Mucosa of rectum (tissue), 2 donors: ENCODE results near the gene ARFRP1.

Experiments used
- H3K27ac ChIP-seq, 2 donors: one replicate each; pipeline ENCODE4 v1.7.0; 2013; ENCODE audit warnings: inconsistent platforms in 2 of 2, low read depth in 2 of 2, low read length in 2 of 2
- H3K27me3 ChIP-seq, 2 donors: one replicate each; pipeline ENCODE4 v1.7.0; 2013; ENCODE audit warnings: low read length in 2 of 2; ENCODE audit not compliant: control insufficient read depth in 2 of 2, insufficient read depth in 2 of 2
- H3K36me3 ChIP-seq, 2 donors: one replicate each; pipeline ENCODE4 v1.7.0; 2013; ENCODE audit warnings: low read length in 2 of 2; ENCODE audit not compliant: control insufficient read depth in 2 of 2, insufficient read depth in 2 of 2
- H3K4me1 ChIP-seq, 2 donors: one replicate each; pipeline ENCODE4 v1.7.0; 2013; ENCODE audit warnings: low read length in 2 of 2, mild to moderate bottlenecking in 1 of 2; ENCODE audit not compliant: control insufficient read depth in 2 of 2, insufficient read depth in 2 of 2
- H3K4me3 ChIP-seq, 2 donors: one replicate each; pipeline ENCODE4 v1.7.0; 2013; ENCODE audit warnings: low read length in 2 of 2
- H3K9ac ChIP-seq, 2 donors: one replicate each; pipeline ENCODE4 v1.7.0; 2013; ENCODE audit warnings: low read length in 2 of 2, low read depth in 1 of 2, mild to moderate bottlenecking in 1 of 2
- H3K9me3 ChIP-seq, 2 donors: one replicate each; pipeline ENCODE4 v1.7.0; 2013; ENCODE audit warnings: low read length in 2 of 2; ENCODE audit not compliant: control insufficient read depth in 2 of 2
- donor health status: healthy.
- donor health status: Normal muscosa, but diverticular disease.

Gene ARFRP1

DNA sequence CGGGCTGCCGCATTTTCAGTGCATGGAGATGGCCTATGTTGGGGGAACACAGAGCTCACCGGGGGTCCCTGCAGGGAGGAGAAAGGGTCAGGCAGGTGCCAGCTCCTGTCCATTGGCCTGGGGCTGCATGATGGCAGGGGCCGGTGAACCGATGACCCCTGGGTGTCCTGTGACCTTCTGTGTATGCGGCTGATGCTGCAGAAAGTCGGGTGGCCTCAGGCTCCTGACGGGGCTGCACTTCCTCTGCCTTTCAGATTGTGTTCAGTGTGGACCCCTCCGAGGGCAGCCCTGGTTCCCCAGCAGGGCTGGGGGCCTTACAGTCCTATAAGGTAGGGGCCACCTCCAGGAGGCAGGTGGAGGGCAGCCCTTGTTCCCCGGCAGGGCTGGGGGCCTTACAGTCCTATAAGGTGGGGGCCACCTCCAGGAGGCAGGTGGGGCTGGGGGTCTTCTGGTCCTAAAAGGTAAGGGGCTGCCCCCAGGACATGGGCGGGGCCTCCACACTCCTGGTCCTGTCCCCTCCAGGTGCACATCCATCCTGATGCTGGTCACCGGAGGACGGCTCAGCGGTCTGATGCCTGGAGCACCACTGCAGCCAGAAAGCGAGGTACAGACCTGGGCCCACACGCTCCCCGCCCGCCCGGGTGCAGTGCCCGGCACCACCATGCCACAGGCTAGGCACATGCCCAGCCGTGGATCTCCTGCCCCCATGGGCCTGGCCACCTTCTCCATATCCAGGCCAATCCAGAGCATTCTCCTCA is 22.3 kb downstream of the ARFRP1 start:
- Histone ChIP-seq H3K4me3 (no peak overlapping the region), H3K27ac (peak overlapping the region in 1 of 2 donors; percentile 85), H3K9me3 (no peaks in the 10 kb centered on the region), H3K27me3 (no peaks in the 10 kb centered on the region), H3K36me3 (no peaks in the 10 kb centered on the region), H3K4me1 (peaks cover 29 to 30% of the 10 kb centered on the region in 2 donors), H3K9ac (no peak overlapping the region)

DNA sequence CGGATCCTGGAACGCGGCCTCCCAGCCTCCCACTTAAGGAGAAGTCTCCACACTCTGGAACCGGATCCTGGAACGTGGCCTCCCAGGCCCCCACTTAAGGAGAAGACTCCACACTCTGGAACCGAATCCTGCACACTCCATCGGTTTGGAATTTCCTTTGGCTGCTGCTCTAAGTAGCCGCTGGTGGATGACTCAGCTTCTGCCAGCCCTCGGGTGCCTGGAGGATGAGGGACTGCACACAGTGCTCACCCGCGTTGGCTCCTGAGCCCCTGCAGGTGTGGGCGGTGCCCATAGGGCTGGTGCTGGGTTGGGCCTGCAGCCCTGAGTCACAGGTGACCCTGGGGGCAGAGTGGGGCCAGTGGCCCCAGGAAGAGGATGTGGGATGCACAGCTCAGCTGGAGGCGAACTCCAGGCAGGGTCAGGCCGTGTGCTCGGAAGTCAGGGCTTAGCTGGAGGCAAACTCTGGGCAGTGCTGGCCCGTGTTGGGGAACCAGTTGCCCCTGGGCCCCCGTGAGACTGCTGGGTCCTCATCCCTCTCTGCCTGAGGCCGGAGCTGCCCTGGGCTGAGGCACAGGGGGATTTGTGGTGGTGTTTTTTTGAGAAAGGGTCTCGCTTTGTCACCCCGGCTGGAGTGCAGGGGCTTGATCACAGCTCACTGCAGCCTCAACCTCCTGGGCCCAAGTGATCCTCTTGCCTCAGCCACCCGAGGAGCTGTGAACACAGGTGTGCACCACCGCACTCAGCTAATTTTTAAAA is 25.2 kb downstream of the ARFRP1 start:
- peaks cover 4% of the 10 kb centered on the region in 2 donors for H3K36me3 ChIP-seq

DNA sequence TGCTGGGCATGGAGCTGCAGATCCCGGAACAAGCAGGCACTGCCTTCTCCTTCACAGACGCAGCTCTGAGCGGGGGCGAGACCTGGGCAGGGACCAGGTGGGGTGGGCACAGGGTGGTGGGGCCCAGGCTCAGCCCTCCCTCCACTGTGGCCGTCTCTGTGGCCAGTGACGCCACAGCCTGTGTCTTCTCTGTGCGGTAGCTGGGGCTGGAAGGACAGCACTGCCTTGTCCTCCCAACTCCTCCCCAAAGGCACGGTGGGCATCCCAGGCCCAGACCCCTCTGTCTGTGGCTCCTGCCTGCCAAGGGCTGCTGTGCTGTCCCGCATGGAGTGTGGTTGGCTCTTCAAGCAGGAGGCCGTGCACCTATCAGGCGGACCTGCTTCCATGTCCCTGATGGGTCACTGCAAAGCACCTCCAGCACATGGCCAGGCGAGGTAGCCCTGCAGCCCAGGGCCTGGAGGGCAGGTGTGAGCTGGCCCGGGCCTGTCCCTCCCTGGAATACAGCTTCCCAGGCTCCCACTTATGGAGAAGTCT is 26.1 kb downstream of the ARFRP1 start:
- no peaks in the 10 kb centered on the region for H3K27me3 ChIP-seq
- H3K27ac ChIP-seq: peak overlapping the region; percentile 34 to 52
- H3K4me3 ChIP-seq: no peak overlapping the region
- peaks cover 8 to 10% of the 10 kb centered on the region in 2 donors for H3K4me1 ChIP-seq
- no peaks in the 10 kb centered on the region for H3K9me3 ChIP-seq
- peaks cover 4 to 7% of the 10 kb centered on the region in 2 donors for H3K36me3 ChIP-seq
- no peak overlapping the region for H3K9ac ChIP-seq

More for the DNA sequence above, 25.2 kb downstream of the ARFRP1 start:
- Histone ChIP-seq H3K9ac (no peak overlapping the region), H3K4me1 (peaks cover 17 to 19% of the 10 kb centered on the region in 2 donors), H3K27ac (peak overlapping the region; percentile 34 to 61), H3K9me3 (no peaks in the 10 kb centered on the region), H3K4me3 (no peak overlapping the region), H3K27me3 (no peaks in the 10 kb centered on the region)

DNA sequence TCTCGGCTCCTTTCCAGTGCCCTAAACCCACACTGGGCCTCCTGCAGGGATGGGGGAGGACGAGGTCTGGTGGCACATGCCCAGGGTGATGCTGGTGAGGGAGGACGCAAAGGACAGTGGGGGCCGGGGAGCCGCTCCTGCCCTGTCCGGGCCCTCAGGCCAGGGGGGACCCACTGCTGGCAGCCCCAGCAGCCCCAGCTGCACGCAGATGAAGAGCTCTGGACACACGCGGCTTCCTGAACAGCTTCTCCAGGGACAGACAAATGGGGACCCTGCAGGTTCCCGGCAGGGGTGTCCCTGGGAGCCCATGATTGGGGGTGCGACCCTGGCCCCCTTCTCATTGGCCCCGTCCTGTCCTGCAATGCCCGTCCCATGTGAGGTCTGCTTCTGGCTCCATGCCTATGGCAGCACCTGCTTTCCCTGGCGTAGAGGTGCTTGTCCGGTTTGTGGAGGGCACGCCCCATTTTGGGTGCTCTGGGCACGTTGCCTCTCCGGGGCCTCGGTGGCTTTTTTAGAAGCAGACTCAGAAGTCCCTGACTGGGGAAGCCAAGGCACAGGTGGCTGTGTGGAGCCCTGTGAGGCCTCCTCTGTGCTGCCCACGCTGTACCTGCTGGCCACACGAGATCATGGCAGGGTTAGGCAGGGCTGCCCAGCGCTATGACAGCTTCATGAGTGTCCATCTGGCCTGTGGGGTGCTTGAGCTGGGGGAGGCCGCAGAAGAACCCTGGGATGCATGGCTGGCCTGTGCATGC is 26.7 kb downstream of the ARFRP1 start:
- Histone ChIP-seq H3K9me3 (no peaks in the 10 kb centered on the region), H3K4me1 (peaks cover 2 to 4% of the 10 kb centered on the region in 2 donors), H3K9ac (no peak overlapping the region), H3K36me3 (peaks cover 4 to 7% of the 10 kb centered on the region in 2 donors), H3K27ac (no peak overlapping the region), H3K27me3 (no peaks in the 10 kb centered on the region), H3K4me3 (no peak overlapping the region)

DNA sequence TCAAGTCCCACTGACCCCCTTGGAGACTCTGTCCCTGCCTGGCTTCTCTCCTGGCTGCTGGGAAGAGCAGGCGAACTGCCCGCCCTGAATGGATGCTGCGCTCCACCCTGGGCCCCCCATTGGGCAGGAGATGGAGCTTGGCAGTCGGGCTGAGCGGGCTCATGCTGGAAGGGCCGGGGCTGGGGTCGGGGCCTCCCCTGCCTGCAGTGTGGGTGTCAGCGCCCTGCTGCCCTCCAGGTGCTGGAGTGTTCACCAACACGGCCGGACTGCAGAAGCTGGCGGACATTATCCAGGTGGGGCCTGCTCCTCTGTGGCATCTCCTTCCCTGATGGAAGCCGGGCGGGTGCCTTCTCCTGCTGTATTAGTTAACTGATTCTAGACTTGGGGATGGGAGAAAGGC is 27.3 kb downstream of the ARFRP1 start:
- Histone ChIP-seq H3K4me3 (no peak overlapping the region), H3K27me3 (no peaks in the 10 kb centered on the region), H3K4me1 (peaks cover 0 to 2% of the 10 kb centered on the region in 2 donors), H3K27ac (no peak overlapping the region), H3K9ac (no peak overlapping the region), H3K9me3 (no peaks in the 10 kb centered on the region), H3K36me3 (peaks cover 4 to 10% of the 10 kb centered on the region in 2 donors)

DNA sequence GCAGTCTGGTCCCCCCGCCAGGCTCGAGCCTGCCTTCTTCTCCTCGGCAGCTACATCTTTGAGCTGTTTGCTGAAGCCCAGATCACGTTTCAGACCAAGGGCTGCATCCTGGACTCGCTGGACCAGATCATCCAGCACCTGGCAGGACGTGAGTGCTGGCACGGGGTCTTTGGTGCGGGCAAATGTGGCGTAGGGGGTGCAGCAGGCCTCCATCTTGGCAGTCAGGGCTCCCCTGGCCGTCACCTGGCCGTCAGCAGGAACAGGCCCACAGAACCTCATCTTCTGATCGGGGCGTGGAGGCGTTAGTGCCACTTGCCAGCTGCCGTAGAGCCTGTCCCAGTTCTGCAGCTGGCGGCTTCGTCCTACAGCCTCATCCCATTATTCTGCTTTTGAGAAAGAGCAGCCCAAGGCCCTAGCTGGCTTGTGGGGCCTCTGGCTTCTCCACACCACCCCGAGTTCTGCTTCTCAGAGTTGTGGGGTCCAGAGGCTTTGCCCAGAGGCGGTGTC is 27.9 kb downstream of the ARFRP1 start:
- no peak overlapping the region for H3K27ac ChIP-seq
- peaks cover 4 to 11% of the 10 kb centered on the region in 2 donors for H3K36me3 ChIP-seq
- no peak overlapping the region for H3K9ac ChIP-seq

DNA sequence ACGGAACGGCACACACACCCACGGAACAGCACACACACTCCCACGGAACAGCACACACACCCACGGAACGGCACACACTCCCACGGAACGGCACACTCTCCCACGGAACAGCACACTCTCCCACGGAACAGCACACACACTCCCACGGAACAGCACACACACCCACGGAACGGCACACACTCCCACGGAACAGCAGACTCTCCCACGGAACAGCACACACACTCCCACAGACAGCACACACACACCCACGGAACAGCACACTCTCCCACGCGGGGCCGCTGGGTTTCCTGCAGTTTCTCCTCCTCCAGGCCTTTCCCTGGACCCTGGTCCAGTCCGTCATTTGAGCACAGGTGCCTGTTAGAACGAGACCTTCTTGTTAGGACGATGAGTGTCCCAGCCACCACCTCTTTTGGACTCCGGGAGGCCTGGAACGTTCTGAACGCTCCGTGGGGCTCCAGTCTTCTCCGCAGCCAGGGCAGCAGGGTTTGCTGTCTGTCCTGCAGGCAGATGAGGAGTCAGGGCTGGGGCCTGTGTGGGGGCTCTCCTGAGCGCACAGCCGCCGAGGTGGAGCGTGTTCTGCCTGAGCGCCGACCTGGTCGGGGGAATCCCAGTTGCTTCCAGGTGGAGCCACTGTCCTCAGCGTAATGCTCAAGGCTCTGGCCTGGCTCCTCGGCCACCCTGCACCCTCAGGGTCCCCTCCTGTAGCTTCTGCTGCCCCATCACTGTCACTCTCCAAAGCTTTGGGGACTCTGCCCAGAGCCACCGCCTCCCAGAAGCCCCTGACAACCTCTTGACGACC is 28.9 kb downstream of the ARFRP1 start:
- H3K9me3 ChIP-seq: no peaks in the 10 kb centered on the region
- no peak overlapping the region for H3K9ac ChIP-seq
- peaks cover 4 to 17% of the 10 kb centered on the region in 2 donors for H3K36me3 ChIP-seq
- H3K4me3 ChIP-seq: no peak overlapping the region
- H3K27me3 ChIP-seq: no peaks in the 10 kb centered on the region
- peaks cover 0 to 2% of the 10 kb centered on the region in 2 donors for H3K4me1 ChIP-seq
- no peak overlapping the region for H3K27ac ChIP-seq

More for the DNA sequence above, 27.9 kb downstream of the ARFRP1 start:
- Histone ChIP-seq H3K27me3 (no peaks in the 10 kb centered on the region), H3K9me3 (no peaks in the 10 kb centered on the region), H3K4me3 (no peak overlapping the region), H3K4me1 (peaks cover 0 to 2% of the 10 kb centered on the region in 2 donors)

DNA sequence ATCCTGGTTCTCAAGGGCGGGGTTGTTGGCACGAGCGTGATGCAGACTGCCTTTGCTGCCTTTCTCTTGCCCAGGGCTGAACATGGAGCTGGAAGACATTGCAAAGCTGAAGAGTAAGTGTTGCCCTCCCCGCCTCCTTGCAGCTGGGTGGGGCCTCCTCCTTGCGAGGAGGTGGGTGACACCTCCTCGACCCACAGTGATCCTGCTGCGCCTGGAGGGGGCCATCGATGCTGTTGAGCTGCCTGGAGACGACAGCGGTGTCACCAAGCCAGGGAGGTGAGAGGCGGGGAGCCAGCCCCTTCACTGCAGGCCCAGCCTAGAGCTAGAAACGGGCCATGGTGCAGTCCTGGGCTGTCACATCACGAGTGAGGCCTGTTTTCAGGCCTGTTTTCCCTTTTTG is 29.7 kb downstream of the ARFRP1 start:
- Histone ChIP-seq H3K9me3 (no peaks in the 10 kb centered on the region), H3K4me1 (peaks cover 0 to 2% of the 10 kb centered on the region in 2 donors), H3K27ac (no peak overlapping the region), H3K4me3 (no peak overlapping the region), H3K27me3 (no peaks in the 10 kb centered on the region), H3K9ac (no peak overlapping the region), H3K36me3 (peaks cover 4 to 21% of the 10 kb centered on the region in 2 donors)

DNA sequence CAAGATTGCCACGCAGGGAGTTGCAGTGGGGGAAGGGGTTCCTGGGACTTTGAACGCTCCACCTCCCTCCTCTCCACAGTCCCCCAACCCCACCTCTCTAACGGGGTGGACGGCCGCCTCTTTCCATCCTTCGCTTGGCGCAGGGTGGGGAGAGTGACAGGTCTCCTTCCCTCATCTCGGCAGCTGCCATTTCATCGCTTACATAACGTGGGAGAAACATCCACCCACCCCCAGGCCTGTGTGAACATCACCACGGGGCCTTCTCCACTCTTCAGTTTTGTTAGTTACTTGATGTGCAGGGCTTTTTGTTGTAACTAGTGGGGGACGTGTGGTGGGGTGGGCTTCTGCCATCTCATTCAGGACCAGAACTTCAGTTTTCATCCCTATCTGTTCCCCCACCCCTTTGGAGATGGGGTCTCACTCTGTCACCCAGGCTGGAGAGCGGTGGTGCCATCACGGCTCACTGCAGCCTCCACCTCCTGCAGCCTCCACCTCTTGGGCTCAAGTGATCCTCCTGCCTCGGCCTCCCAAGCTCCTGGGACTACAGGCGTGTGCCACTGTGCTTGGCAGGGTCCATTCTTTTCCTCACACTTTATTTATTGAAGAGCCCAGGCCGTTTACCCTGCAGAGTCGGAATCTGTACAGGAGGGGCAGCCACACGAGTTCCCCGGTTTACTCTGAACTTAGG is 32.0 kb downstream of the ARFRP1 start:
- H3K27me3 ChIP-seq: no peaks in the 10 kb centered on the region
- no peak overlapping the region for H3K27ac ChIP-seq
- no peak overlapping the region for H3K9ac ChIP-seq
- H3K9me3 ChIP-seq: no peaks in the 10 kb centered on the region
- no peak overlapping the region for H3K4me3 ChIP-seq
- H3K4me1 ChIP-seq: no peaks in the 10 kb centered on the region
- peaks cover 8 to 23% of the 10 kb centered on the region in 2 donors for H3K36me3 ChIP-seq
